ENCODE results near the gene UBL3. TPM values are rescaled to one million over a fixed set of nuclear protein-coding genes. Genes with fewer than 3 reads are reported as not detected.

The UBL3 gene
- polyA plus RNA-seq, 2 of the 4 experiments (the other 2 are of a cell fraction) = 9.2 to 17.1 TPM

DNA sequence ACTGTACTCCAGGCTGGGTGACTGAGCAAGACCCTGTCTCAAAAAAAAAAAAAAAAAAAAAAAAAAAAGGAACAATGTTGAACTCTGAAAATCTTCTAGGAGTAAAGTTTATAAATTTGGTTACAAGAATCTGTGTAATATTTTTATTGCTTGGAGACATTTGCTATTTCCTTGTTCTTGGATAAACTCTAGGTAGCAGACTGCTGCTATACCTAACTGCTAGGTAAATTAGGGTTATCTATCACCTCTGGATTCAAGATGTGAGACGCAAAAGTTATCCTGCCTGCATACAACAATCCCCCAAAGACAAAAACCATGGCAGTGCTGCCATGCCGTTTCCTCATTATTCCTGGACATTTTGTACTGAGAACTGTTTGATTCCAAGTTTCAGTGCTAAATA, 33.7 kb downstream of the UBL3 start:
- 97% methylated on average over 2 of the region's 2 CpGs for WGBS (ENCODE audit: missing lambda C conversion rate)
- Histone ChIP-seq H3K4me2 (no peak overlapping the region), H3K4me3 (no peak overlapping the region), H3K4me1 (0 out of 3 replicates have a peak, but pooled peaks cover 6% of the 10 kb centered on the region), H3K27ac (no peak overlapping the region), H3K9me3 (no peaks in the 10 kb centered on the region)
- ChIA-PET CTCF (no interaction called here), POLR2A (no interaction called here)
- DNase-seq (ENCODE audit: low read depth in 1 of 2, low spot score in 1 of 2) (no peak), ATAC-seq (no peak), FAIRE-seq (no peak)
- TF ChIP-seq, protein P1, sequence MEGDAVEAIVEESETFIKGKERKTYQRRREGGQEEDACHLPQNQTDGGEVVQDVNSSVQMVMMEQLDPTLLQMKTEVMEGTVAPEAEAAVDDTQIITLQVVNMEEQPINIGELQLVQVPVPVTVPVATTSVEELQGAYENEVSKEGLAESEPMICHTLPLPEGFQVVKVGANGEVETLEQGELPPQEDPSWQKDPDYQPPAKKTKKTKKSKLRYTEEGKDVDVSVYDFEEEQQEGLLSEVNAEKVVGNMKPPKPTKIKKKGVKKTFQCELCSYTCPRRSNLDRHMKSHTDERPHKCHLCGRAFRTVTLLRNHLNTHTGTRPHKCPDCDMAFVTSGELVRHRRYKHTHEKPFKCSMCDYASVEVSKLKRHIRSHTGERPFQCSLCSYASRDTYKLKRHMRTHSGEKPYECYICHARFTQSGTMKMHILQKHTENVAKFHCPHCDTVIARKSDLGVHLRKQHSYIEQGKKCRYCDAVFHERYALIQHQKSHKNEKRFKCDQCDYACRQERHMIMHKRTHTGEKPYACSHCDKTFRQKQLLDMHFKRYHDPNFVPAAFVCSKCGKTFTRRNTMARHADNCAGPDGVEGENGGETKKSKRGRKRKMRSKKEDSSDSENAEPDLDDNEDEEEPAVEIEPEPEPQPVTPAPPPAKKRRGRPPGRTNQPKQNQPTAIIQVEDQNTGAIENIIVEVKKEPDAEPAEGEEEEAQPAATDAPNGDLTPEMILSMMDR (IDR thresholded peaks at IDR 0.05) = no peak
- TF ChIP-seq PHF8 (IDR thresholded peaks at IDR 0.05; ENCODE audit: borderline replicate concordance, low read depth) = no peak
- TF ChIP-seq, protein P2, sequence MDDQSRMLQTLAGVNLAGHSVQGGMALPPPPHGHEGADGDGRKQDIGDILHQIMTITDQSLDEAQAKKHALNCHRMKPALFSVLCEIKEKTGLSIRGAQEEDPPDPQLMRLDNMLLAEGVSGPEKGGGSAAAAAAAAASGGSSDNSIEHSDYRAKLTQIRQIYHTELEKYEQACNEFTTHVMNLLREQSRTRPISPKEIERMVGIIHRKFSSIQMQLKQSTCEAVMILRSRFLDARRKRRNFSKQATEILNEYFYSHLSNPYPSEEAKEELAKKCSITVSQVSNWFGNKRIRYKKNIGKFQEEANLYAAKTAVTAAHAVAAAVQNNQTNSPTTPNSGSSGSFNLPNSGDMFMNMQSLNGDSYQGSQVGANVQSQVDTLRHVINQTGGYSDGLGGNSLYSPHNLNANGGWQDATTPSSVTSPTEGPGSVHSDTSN (IDR thresholded peaks at IDR 0.05) = no peak
- TF ChIP-seq HOXB5 (CRISPR knock-in tag; IDR thresholded peaks at IDR 0.05) = no peak
- TF ChIP-seq HOXB13 (CRISPR knock-in tag; IDR thresholded peaks at IDR 0.05; ENCODE audit: low read depth) = no peak
- no peak for TF ChIP-seq NPAS2 (CRISPR knock-in tag; IDR thresholded peaks at IDR 0.05; ENCODE audit: borderline replicate concordance)
- no peak for TF ChIP-seq SREBF2 (IDR thresholded peaks at IDR 0.05)
- no peak for TF ChIP-seq JUNB (IDR thresholded peaks at IDR 0.05)
- no peak for TF ChIP-seq ZC3H11A (IDR thresholded peaks at IDR 0.05)
- TF ChIP-seq ZFP36 (IDR thresholded peaks at IDR 0.05; ENCODE audit: borderline replicate concordance, partially characterized antibody) = no peak
- TF ChIP-seq FOSB (CRISPR knock-in tag; IDR thresholded peaks at IDR 0.05) = no peak
- TF ChIP-seq, protein P3, sequence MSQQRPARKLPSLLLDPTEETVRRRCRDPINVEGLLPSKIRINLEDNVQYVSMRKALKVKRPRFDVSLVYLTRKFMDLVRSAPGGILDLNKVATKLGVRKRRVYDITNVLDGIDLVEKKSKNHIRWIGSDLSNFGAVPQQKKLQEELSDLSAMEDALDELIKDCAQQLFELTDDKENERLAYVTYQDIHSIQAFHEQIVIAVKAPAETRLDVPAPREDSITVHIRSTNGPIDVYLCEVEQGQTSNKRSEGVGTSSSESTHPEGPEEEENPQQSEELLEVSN (IDR thresholded peaks at IDR 0.05; ENCODE audit: borderline replicate concordance, low read depth) = no peak
- TF ChIP-seq, protein P4, sequence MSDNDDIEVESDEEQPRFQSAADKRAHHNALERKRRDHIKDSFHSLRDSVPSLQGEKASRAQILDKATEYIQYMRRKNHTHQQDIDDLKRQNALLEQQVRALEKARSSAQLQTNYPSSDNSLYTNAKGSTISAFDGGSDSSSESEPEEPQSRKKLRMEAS (IDR thresholded peaks at IDR 0.05) = no peak
- no peak for TF ChIP-seq MAZ (IDR thresholded peaks at IDR 0.05; ENCODE audit: borderline replicate concordance, low read depth, low read length)
- no peak for TF ChIP-seq RARB (CRISPR knock-in tag; IDR thresholded peaks at IDR 0.05)
- no peak for TF ChIP-seq EHMT2 (IDR thresholded peaks at IDR 0.05; ENCODE audit: low read depth)
- no peak for TF ChIP-seq HEYL (CRISPR knock-in tag; IDR thresholded peaks at IDR 0.05)

DNA sequence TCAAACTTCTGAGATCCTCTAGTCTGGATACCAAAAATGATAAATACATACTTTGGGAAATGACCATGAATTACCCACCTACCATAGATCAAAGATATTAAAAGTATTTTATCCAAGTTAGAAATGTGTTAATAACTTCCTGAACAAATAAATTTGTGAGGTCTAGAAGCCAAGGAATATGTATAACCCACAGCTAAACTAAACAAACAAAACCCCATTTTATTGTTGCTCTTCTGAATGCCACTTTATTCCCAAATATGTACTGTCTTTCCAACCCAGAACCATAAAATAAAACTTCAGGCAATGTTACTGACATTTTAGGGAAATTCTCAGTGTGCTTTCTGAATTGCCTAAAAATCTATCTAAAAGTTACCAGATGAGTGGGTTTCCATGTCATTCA, 35.1 kb downstream of the UBL3 start:
- Histone ChIP-seq H3K9me3 (no peaks in the 10 kb centered on the region), H3K4me2 (no peak overlapping the region), H3K4me3 (no peak overlapping the region), H3K27ac (no peak overlapping the region), H3K4me1 (peaks cover 14% of the 10 kb centered on the region; the same call in 2 of the 3 replicates)
- POLR2A ChIA-PET = no interaction called here
- DNase-seq (ENCODE audit: low read depth in 1 of 2, low spot score in 1 of 2) = no peak
- FAIRE-seq = no peak
- no peak for ATAC-seq
- CTCF ChIA-PET = no interaction called here
- TF ChIP-seq HDAC2 (IDR thresholded peaks at IDR 0.05) (no peak), PHF8 (IDR thresholded peaks at IDR 0.05; ENCODE audit: borderline replicate concordance, low read depth) (no peak), CHD4 (IDR thresholded peaks at IDR 0.05; ENCODE audit: borderline replicate concordance) (no peak), ZFP36 (IDR thresholded peaks at IDR 0.05; ENCODE audit: borderline replicate concordance, partially characterized antibody) (no peak), TP53 (CRISPR knock-in tag; IDR thresholded peaks at IDR 0.05) (no peak)

DNA sequence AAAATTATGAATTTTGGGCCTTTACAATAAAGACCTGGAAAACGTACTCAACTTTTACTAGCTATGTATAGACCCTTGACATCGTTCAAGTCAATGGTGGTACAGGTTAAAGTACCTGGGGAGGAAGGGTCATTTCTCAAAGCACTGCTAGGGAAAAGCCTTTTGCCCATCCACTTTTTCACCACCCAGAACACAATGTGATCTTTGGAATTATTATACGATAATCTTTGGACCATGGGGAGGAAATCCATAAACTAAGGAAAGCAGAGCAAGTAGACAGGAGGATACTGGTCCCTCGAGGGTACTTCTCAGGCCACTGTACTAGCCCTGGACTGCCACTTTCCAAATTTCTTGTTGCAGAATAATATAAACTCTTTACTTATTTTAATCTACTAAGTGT, 39.5 kb downstream of the UBL3 start:
- Histone ChIP-seq H3K27ac (peak overlapping the region in 1 of 2 experiments; percentile 49; a peak in 1 of 6 replicates), H3K4me1 (peaks cover 23% of the 10 kb centered on the region; the same call in 2 of the 3 replicates), H3K9me3 (no peaks in the 10 kb centered on the region), H3K4me3 (no peak overlapping the region), H3K4me2 (peak overlapping the region; percentile 41)
- ChIA-PET POLR2A (no interaction called here), CTCF (interaction anchor here (0.8 kb wide), 1 partner anchor 302 kb away, joined by 6 read pairs; no protein-coding TSS in a partner anchor)
- FAIRE-seq (no peak), DNase-seq (ENCODE audit: low read depth in 1 of 2, low spot score in 1 of 2) (no peak), ATAC-seq (no peak)
- WGBS (ENCODE audit: missing lambda C conversion rate) = 66% methylated on average over 4 of the region's 4 CpGs
- TF ChIP-seq MYC (IDR thresholded peaks at IDR 0.05; ENCODE audit: borderline replicate concordance, low read length) (no peak), POLR2A (IDR thresholded peaks at IDR 0.05; ENCODE audit: low read length) (no peak), HOXB13 (CRISPR knock-in tag; IDR thresholded peaks at IDR 0.05; ENCODE audit: low read depth) (no peak), BHLHE40 (IDR thresholded peaks at IDR 0.05; ENCODE audit: low read depth, low read length) (no peak)
- TF ChIP-seq, protein P2 (IDR thresholded peaks at IDR 0.05) = no peak
